Suprapubic skin (tissue), 3 donors: Measurements from ENCODE around the gene B3GALT5.

Source experiments
- POLR2AphosphoS5 ChIP-seq, 3 donors: sonication (generic); formaldehyde crosslinking; IDR thresholded peaks; one replicate each; pipeline ENCODE4 v1.6.1; 2017; ENCODE audit warnings: antibody characterized with exemption in 3 of 3
- TF ChIP-seq, protein P1 (sequence below), 2 donors: fragments of 200-600 bp in 1 of 2; fragments of 450-650 bp in 1 of 2; sonication (generic) in 1 of 2; IDR thresholded peaks; one replicate each; pipeline ENCODE4 v1.5.1; 2016 to 2019; ENCODE audit warnings: antibody characterized with exemption in 2 of 2, mild to moderate bottlenecking in 1 of 2, moderate library complexity in 1 of 2

DNA sequence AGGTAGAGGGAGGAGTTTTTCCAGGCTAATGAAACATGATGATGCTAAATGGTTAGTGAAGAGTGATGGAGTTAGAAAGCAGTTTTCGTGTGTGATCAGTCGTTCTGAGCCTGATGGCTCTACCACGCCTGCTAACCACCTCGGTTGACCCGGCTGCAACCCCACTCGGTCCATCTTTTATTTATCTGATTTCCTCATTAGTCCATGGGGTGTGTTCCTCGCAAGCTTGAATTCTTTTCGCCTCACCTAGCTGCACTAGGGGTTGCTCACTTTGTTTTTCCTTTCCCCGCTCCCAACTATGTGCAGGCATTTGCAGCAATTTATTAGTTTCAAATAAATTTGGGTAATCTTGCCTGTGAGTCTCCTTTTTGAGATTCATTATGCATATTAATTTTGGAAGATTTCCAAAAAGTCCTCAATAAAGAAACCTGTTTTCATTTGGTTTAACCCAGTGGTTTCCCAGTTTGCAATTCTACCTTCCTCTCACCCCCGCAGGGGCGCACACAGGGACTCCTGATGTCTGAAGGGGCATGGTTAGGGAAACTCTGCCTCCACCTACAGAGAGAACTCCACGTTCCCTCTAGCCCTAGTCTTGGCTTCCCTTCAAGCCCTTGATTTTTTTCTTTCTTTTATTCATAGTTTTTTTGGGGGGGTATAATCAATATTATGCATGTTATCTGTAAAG lies 12.6 kb downstream of the B3GALT5 start:
- TF ChIP-seq, protein P1, sequence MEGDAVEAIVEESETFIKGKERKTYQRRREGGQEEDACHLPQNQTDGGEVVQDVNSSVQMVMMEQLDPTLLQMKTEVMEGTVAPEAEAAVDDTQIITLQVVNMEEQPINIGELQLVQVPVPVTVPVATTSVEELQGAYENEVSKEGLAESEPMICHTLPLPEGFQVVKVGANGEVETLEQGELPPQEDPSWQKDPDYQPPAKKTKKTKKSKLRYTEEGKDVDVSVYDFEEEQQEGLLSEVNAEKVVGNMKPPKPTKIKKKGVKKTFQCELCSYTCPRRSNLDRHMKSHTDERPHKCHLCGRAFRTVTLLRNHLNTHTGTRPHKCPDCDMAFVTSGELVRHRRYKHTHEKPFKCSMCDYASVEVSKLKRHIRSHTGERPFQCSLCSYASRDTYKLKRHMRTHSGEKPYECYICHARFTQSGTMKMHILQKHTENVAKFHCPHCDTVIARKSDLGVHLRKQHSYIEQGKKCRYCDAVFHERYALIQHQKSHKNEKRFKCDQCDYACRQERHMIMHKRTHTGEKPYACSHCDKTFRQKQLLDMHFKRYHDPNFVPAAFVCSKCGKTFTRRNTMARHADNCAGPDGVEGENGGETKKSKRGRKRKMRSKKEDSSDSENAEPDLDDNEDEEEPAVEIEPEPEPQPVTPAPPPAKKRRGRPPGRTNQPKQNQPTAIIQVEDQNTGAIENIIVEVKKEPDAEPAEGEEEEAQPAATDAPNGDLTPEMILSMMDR (IDR thresholded peaks at IDR 0.05) = no peak
- no peak for TF ChIP-seq POLR2AphosphoS5 (IDR thresholded peaks at IDR 0.05)
